HEK293 (cell line): Measurements from ENCODE around the gene RPL19.

Experiments used
- CTCF ChIA-PET: fragments of 350-600 bp; formaldehyde crosslinking; extraction: SDS; loops from one replicate; lab custom pipeline; 2021; ENCODE audit warnings: antibody characterized with exemption; lab: Yijun Ruan, JAX
- POLR2A ChIA-PET: fragments of 300-600 bp; formaldehyde crosslinking; extraction: SDS; loops from one replicate; lab custom pipeline; 2020; ENCODE audit warnings: antibody characterized with exemption, inconsistent platforms; lab: Yijun Ruan, JAX
- H3K27ac ChIP-seq: fragments of 200-500 bp; sonication (Bioruptor generic); 2 replicates; pipeline ENCODE4 v1.5.1; 2014; ENCODE audit warnings: low read depth, low read length, control low read depth, inconsistent platforms; ENCODE audit errors: extremely low read depth
- H3K36me3 ChIP-seq, 2 experiments: fragments of 200-500 bp in 1 of 2; sonication (Bioruptor generic) in 1 of 2; 1 replicate in 1 of 2; 2 replicates in 1 of 2; pipeline ENCODE4 v1.5.1; 2014 to 2017; ENCODE audit warnings: inconsistent platforms in 2 of 2, low read length in 2 of 2; ENCODE audit not compliant: control insufficient read depth in 2 of 2, insufficient read depth in 1 of 2
- H3K4me1 ChIP-seq: fragments of 200-500 bp; sonication (Bioruptor generic); 2 replicates; pipeline ENCODE4 v1.5.1; 2014; ENCODE audit warnings: mild to moderate bottlenecking, low read length, inconsistent platforms; ENCODE audit not compliant: control insufficient read depth, insufficient read depth
- H3K4me3 ChIP-seq: 2 replicates; pipeline ENCODE4 v1.5.1; 2011; ENCODE audit warnings: low read depth, mild to moderate bottlenecking, control low read depth, low read length, moderate library complexity
- H3K9me3 ChIP-seq: fragments of 200-500 bp; sonication (Bioruptor generic); 2 replicates; pipeline ENCODE4 v1.5.1; 2014; ENCODE audit warnings: low read depth, low read length, inconsistent platforms; ENCODE audit not compliant: control insufficient read depth, insufficient read depth
- ZBTB17 ChIP-seq: fragments of 450-650 bp; formaldehyde crosslinking; IDR thresholded peaks from 2 replicates; pipeline ENCODE4 v1.5.1; 2016; ENCODE audit warnings: missing biosample characterization, missing genetic modification characterization
- ZNF404 ChIP-seq: fragments of 450-650 bp; formaldehyde crosslinking; IDR thresholded peaks from 2 replicates; pipeline ENCODE4 v1.5.1; 2017; ENCODE audit warnings: missing biosample characterization, missing genetic modification characterization

Gene RPL19

GRCh38 chr17:39252788-39253460, 52.8 kb downstream of the RPL19 start:
- H3K4me3 ChIP-seq = no peak overlapping the region
- no peaks in the 10 kb centered on the region for H3K9me3 ChIP-seq
- TF ChIP-seq ZNF404 (tag by site-specific recombination) (no peak), ZBTB17 (peak; percentile 66)
- H3K27ac ChIP-seq = no peak overlapping the region; the same call in 1 of the 2 replicates
- ChIA-PET CTCF (interaction anchor here (0.7 to 5.8 kb wide), 13 partner anchors 8 to 748 kb away, joined by 3 to 29 read pairs (median 6); no protein-coding TSS in a partner anchor), POLR2A (no interaction called here)
- H3K4me1 ChIP-seq = peaks cover 21% of the 10 kb centered on the region
- H3K36me3 ChIP-seq = peaks cover 4 to 26% of the 10 kb centered on the region in 2 experiments; a peak in 2 of 3 replicates
